Stimulated activated CD8-positive, alpha-beta memory T cell treated with anti-CD3 and anti-CD28 coated beads, Interleukin-12 subunit alpha, Interleukin-12 subunit beta, amount 100 ng/mL, for 24 hours (primary cell): ENCODE measurements around the gene ARID3A.

ENCODE experiments used
- DNase-seq: peaks from one replicate; pipeline ENCODE4 v3.0.0-alpha.2; 2020; ENCODE audit errors: extremely low read depth

ARID3A gene

GRCh38 chr19:961866-962620 is 36.2 kb downstream of the ARID3A start:
- no peak for DNase-seq

- no peak for DNase-seq
Observed at GRCh38 chr19:962683-963400, 37.0 kb downstream of the ARID3A start.

- no peak for DNase-seq
Observed at GRCh38 chr19:963486-963951, 37.7 kb downstream of the ARID3A start.

GRCh38 chr19:964116-964520 is 38.3 kb downstream of the ARID3A start:
- no peak for DNase-seq

- DNase-seq = no peak
Observed at GRCh38 chr19:964761-965694, 39.2 kb downstream of the ARID3A start.

- no peak for DNase-seq
Observed at GRCh38 chr19:966485-967088, 40.8 kb downstream of the ARID3A start.

GRCh38 chr19:970695-971094 is 44.9 kb downstream of the ARID3A start:
- no peak for DNase-seq

- no peak for DNase-seq
Observed at GRCh38 chr19:971795-972194, 46.0 kb downstream of the ARID3A start.

GRCh38 chr19:972281-972680 is 46.4 kb downstream of the ARID3A start:
- DNase-seq = no peak

- DNase-seq = no peak
Observed at GRCh38 chr19:973726-974563, 48.1 kb downstream of the ARID3A start.

- DNase-seq = no peak
Observed at GRCh38 chr19:974564-975257, 48.9 kb downstream of the ARID3A start.

- no peak for DNase-seq
Observed at GRCh38 chr19:976476-976875, 50.6 kb downstream of the ARID3A start.

GRCh38 chr19:977058-977464 is 51.2 kb downstream of the ARID3A start:
- DNase-seq = no peak

GRCh38 chr19:979318-979741 is 53.5 kb downstream of the ARID3A start:
- DNase-seq = no peak

GRCh38 chr19:980133-980998 is 54.5 kb downstream of the ARID3A start:
- no peak for DNase-seq

- DNase-seq = peak; percentile 47
Observed at GRCh38 chr19:982567-983170, 56.8 kb downstream of the ARID3A start.

GRCh38 chr19:984165-984967 is 58.5 kb downstream of the ARID3A start, which contains the start of gene WDR18:
TSS of gene WDR18 (plus strand) at chr19:984345. CDS start at chr19:984354, 9 bp downstream.
- DNase-seq = peak; percentile 77

- no peak for DNase-seq
Observed at GRCh38 chr19:986083-986482, 60.2 kb downstream of the ARID3A start.
